SIG-M5 treated with dmso at 0.1 percent for 504 hours (cell line): ENCODE data around the gene LSM4.

ENCODE experiments used
- DNase-seq: peaks from one replicate; lab custom pipeline; 2025; ENCODE audit not compliant: unreplicated experiment; lab: John Stamatoyannopoulos, UW

Gene LSM4

GRCh38 chr19:18292810-18293641, 29.9 kb downstream of the LSM4 start:
- peak; percentile 48 for DNase-seq

GRCh38 chr19:18292462-18292809, 30.4 kb downstream of the LSM4 start:
- DNase-seq, result no peak

- DNase-seq, result peak; percentile 90
Observed at GRCh38 chr19:18291590-18292461, 31.1 kb downstream of the LSM4 start.

GRCh38 chr19:18291019-18291524, 31.8 kb downstream of the LSM4 start:
- DNase-seq, result no peak

GRCh38 chr19:18290302-18291018, 32.4 kb downstream of the LSM4 start:
- peak; percentile 49 for DNase-seq

- DNase-seq, result no peak
Observed at GRCh38 chr19:18289471-18290301, 33.2 kb downstream of the LSM4 start.

- DNase-seq, result no peak
Observed at GRCh38 chr19:18287836-18288772, 34.8 kb downstream of the LSM4 start.

- no peak for DNase-seq
Observed at GRCh38 chr19:18286973-18287635, 35.8 kb downstream of the LSM4 start.

GRCh38 chr19:18284712-18285360, 38.0 kb downstream of the LSM4 start:
- no peak for DNase-seq

GRCh38 chr19:18283338-18283737, 39.5 kb downstream of the LSM4 start:
- no peak for DNase-seq

- DNase-seq, result peak; percentile 23
Observed at GRCh38 chr19:18282788-18283141, 40.1 kb downstream of the LSM4 start.

GRCh38 chr19:18282021-18282787, 40.7 kb downstream of the LSM4 start:
- DNase-seq, result no peak

GRCh38 chr19:18281082-18282020, 41.5 kb downstream of the LSM4 start, which contains the start of gene JUND:
Gene JUND (minus strand): TSS chr19:18281622. CDS start chr19:18281484, 138 bp downstream.
- DNase-seq, result peak; percentile 92

GRCh38 chr19:18280247-18281081, 42.4 kb downstream of the LSM4 start:
- DNase-seq, result peak; percentile 55

- DNase-seq, result peak; percentile 90
Observed at GRCh38 chr19:18279516-18280246, 43.2 kb downstream of the LSM4 start.
